K562 (cell line): ENCODE results near the gene ZNF239. TPM values are rescaled to one million over a fixed set of nuclear protein-coding genes. Genes with fewer than 3 reads are reported as not detected.

Experiments
- ARID4B ChIP-seq: sonication (generic); formaldehyde crosslinking; IDR thresholded peaks from 2 replicates; pipeline ENCODE4 v1.8.0; 2022; ENCODE audit warnings: mild to moderate bottlenecking, missing genetic modification reagents
- ATF4 ChIP-seq: fragments of 450-650 bp; formaldehyde crosslinking; IDR thresholded peaks from 2 replicates; pipeline ENCODE4 v1.4.0; 2022; ENCODE audit warnings: mild to moderate bottlenecking, moderate library complexity
- CREB3L1 ChIP-seq: fragments of 450-650 bp; IDR thresholded peaks from 2 replicates; pipeline ENCODE4 v1.6.1; 2014; ENCODE audit warnings: low read depth, mild to moderate bottlenecking, moderate library complexity, borderline replicate concordance
- JUND ChIP-seq, 2 experiments: IDR thresholded peaks; 2 replicates in 1 of 2; 3 replicates in 1 of 2; pipeline ENCODE4 v1.6.1; 2011; ENCODE audit warnings: borderline replicate concordance in 2 of 2, low read depth in 2 of 2, low read length in 2 of 2, improper control_type of control experiment in 1 of 2, missing biosample characterization in 1 of 2, missing genetic modification characterization in 1 of 2, missing genetic modification reagents in 1 of 2
- MXD1 ChIP-seq: fragments of 250-450 bp; sonication (Bioruptor Pico); IDR thresholded peaks from 2 replicates; pipeline ENCODE4 v1.8.0; 2021; ENCODE audit warnings: borderline replicate concordance, mild to moderate bottlenecking, moderate library complexity; ENCODE audit not compliant: poor library complexity, severe bottlenecking
- PHB2 ChIP-seq: fragments of 450-650 bp; IDR thresholded peaks from 2 replicates; pipeline ENCODE4 v1.6.1; 2017; ENCODE audit warnings: low read depth
- ZNF764 ChIP-seq: fragments of 250-450 bp; sonication (Bioruptor Pico); IDR thresholded peaks from 2 replicates; pipeline ENCODE4 v1.4.0; 2020; ENCODE audit warnings: low read depth, mild to moderate bottlenecking, moderate library complexity
- polyA plus RNA-seq, 8 experiments: library from polyadenylated mRNA; depleted of rRNA in 4 of 8; stranded (reverse) in 5 of 8; unstranded in 3 of 8; fragments of >200 nt; fragmentation: Nextera tagmentation in 2 of 8; fragmentation: Illumina TruSeq in 1 of 8; extraction: Ambion mirVana in 2 of 8; extraction: Trizol in 1 of 8; gene quantifications; 2 replicates each; pipeline versions ENCODE4 v1.2.1 to v1.2.3, GENCODE V29; 2011 to 2014; ENCODE audit warnings: inconsistent platforms in 1 of 8, missing spikeins in 1 of 8
- total RNA-seq, 7 experiments: library from RNA; depleted of rRNA in 6 of 7; stranded (reverse); fragments of >200 nt in 6 of 7; fragmentation: Illumina TruSeq in 2 of 7; extraction: Trizol in 2 of 7; gene quantifications; 2 replicates each; pipeline versions ENCODE4 v1.2.1 to v1.2.3, GENCODE V29; 2011 to 2021; ENCODE audit warnings: low replicate concordance in 1 of 7
- TF ChIP-seq, protein P1 (sequence below): fragments of 450-650 bp; IDR thresholded peaks from 2 replicates; pipeline ENCODE4 v1.6.1; 2018; ENCODE audit warnings: mild to moderate bottlenecking, low read depth; ENCODE audit not compliant: partially characterized antibody
- TF ChIP-seq, protein P2 (sequence below): fragments of 250-450 bp; sonication (Bioruptor Pico); IDR thresholded peaks from 2 replicates; pipeline ENCODE4 v1.4.0; 2020
- TF ChIP-seq, protein P3 (sequence below), 2 experiments: fragments of 450-650 bp; conservative IDR thresholded peaks; 2 replicates each; pipeline ENCODE4 v1.6.1; 2017; ENCODE audit warnings: mild to moderate bottlenecking in 2 of 2, moderate library complexity in 2 of 2

Gene ZNF239
- total and polyA plus RNA-seq, 9 of the 15 experiments (the other 6 are each of a cell fraction or from before 2014, with no cell fraction given), result 13.7 to 26.7 (median 23.4) TPM

DNA sequence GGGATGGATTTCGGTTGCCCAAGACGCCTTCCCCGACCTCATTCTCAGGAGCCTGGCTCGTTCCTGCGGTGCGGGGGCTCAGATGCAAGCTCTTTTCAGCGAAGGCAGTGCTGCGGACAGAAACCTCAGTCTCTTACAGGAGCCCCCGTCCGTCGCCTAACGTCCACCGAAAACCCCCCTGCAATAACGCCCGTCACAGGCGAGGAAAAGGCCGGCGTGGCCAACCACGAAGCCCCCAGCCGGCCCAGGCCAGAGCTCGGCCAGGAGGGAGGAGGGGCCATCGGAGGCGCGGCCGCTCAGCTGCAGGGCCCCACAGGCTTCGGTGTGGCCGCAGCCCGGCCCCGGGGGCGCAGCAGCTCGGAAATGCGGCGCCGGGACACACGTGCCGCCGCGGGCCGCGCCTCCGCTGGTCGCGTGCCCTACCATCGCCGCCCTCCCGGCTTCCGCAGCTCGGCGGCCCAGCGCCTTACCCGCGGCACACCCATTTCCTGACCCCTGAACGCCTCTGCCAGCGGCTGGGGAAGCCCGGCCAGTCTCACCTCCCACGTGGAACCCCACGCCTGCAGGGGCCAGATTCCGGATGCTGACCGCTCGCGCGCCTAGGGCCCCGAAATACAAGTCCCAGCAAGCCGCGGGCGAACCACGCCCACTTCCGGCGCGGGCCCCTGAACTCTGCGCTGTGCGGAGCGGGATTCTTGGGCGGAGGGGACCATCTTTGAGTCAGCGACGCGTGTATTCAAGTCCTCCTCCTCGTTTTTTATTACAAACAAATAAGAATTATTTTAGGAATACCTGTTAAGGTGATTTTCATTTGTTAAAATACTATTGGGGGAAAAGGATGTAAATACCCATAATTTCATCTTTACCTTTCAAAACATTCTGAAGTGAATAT, at the start of gene ZNF239 (continued):
- TF ChIP-seq, protein P1, sequence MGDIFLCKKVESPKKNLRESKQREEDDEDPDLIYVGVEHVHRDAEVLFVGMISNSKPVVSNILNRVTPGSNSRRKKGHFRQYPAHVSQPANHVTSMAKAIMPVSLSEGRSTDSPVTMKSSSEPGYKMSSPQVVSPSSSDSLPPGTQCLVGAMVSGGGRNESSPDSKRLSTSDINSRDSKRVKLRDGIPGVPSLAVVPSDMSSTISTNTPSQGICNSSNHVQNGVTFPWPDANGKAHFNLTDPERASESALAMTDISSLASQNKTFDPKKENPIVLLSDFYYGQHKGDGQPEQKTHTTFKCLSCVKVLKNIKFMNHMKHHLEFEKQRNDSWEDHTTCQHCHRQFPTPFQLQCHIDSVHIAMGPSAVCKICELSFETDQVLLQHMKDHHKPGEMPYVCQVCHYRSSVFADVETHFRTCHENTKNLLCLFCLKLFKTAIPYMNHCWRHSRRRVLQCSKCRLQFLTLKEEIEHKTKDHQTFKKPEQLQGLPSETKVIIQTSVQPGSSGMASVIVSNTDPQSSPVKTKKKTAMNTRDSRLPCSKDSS, result no peak
- TF ChIP-seq, protein P2, sequence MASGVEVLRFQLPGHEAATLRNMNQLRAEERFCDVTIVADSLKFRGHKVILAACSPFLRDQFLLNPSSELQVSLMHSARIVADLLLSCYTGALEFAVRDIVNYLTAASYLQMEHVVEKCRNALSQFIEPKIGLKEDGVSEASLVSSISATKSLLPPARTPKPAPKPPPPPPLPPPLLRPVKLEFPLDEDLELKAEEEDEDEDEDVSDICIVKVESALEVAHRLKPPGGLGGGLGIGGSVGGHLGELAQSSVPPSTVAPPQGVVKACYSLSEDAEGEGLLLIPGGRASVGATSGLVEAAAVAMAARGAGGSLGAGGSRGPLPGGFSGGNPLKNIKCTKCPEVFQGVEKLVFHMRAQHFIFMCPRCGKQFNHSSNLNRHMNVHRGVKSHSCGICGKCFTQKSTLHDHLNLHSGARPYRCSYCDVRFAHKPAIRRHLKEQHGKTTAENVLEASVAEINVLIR (CRISPR knock-in tag), result 0 out of 2 replicates have a peak, but pooled peaks have one; percentile 34
- TF ChIP-seq ARID4B (CRISPR knock-in tag) (peak; percentile 99), JUND (IDR thresholded peaks at IDR 0.05; ENCODE audit: borderline replicate concordance, low read depth, low read length) (peak; percentile 6; the same call in 1 of the 2 replicates), JUND (tag; IDR thresholded peaks at IDR 0.05; ENCODE audit: borderline replicate concordance, low read depth, low read length) (peak; percentile 30; the same call in 1 of the 3 replicates), PHB2 (no peak), ZNF764 (CRISPR knock-in tag) (no peak), MXD1 (CRISPR knock-in tag) (peak; percentile 96), ATF4 (CRISPR knock-in tag) (no peak), CREB3L1 (peak; percentile 97)
- TF ChIP-seq, protein P3, sequence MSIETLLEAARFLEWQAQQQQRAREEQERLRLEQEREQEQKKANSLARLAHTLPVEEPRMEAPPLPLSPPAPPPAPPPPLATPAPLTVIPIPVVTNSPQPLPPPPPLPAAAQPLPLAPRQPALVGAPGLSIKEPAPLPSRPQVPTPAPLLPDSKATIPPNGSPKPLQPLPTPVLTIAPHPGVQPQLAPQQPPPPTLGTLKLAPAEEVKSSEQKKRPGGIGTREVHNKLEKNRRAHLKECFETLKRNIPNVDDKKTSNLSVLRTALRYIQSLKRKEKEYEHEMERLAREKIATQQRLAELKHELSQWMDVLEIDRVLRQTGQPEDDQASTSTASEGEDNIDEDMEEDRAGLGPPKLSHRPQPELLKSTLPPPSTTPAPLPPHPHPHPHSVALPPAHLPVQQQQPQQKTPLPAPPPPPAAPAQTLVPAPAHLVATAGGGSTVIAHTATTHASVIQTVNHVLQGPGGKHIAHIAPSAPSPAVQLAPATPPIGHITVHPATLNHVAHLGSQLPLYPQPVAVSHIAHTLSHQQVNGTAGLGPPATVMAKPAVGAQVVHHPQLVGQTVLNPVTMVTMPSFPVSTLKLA (conservative IDR thresholded peaks at IDR 0.05), result peak; percentile 99
